H9 (cell line): ENCODE measurements around the gene CDH6. TPM values are rescaled to one million over a fixed set of nuclear protein-coding genes. Genes with fewer than 3 reads are reported as not detected.

Experiments
- DNase-seq: peaks from one replicate; pipeline ENCODE4 v3.0.0-alpha.2; 2017
- H2AFZ ChIP-seq: one replicate; pipeline ENCODE4 v1.6.1; 2013; ENCODE audit warnings: mild to moderate bottlenecking, low read length, control low read depth, moderate library complexity
- H2AK5ac ChIP-seq: 2 replicates; pipeline ENCODE4 v1.6.1; 2013; ENCODE audit warnings: low read length, control low read depth, mixed read lengths; ENCODE audit not compliant: insufficient read length
- H2BK120ac ChIP-seq: one replicate; pipeline ENCODE4 v1.6.1; 2013; ENCODE audit warnings: low read depth, mild to moderate bottlenecking, low read length, control low read depth, inconsistent platforms; ENCODE audit not compliant: poor library complexity, severe bottlenecking
- H2BK12ac ChIP-seq: 2 replicates; pipeline ENCODE4 v1.6.1; 2013; ENCODE audit warnings: low read length, control low read depth, mixed read lengths, low read depth; ENCODE audit not compliant: insufficient read length
- H2BK15ac ChIP-seq: 2 replicates; pipeline ENCODE4 v1.6.1; 2013; ENCODE audit warnings: low read depth, low read length, control low read depth
- H2BK20ac ChIP-seq: one replicate; pipeline ENCODE4 v1.6.1; 2013; ENCODE audit warnings: low read depth, mild to moderate bottlenecking, low read length, control low read depth, inconsistent platforms; ENCODE audit not compliant: poor library complexity, severe bottlenecking
- H2BK5ac ChIP-seq: 2 replicates; pipeline ENCODE4 v1.6.1; 2013; ENCODE audit warnings: low read length, control low read depth, mixed read lengths; ENCODE audit not compliant: insufficient read length
- H3K14ac ChIP-seq: 2 replicates; pipeline ENCODE4 v1.6.1; 2013; ENCODE audit warnings: low read length, control low read depth; ENCODE audit not compliant: insufficient read depth
- H3K18ac ChIP-seq: 2 replicates; pipeline ENCODE4 v1.6.1; 2013; ENCODE audit warnings: low read depth, mild to moderate bottlenecking, mixed read lengths, low read length, control low read depth; ENCODE audit not compliant: insufficient read length
- H3K23ac ChIP-seq: 2 replicates; pipeline ENCODE4 v1.6.1; 2013; ENCODE audit warnings: low read length, control low read depth, mixed read lengths, low read depth; ENCODE audit not compliant: insufficient read length
- H3K23me2 ChIP-seq: 2 replicates; pipeline ENCODE4 v1.6.1; 2013; ENCODE audit warnings: low read depth, mild to moderate bottlenecking, mixed read lengths, low read length, control low read depth; ENCODE audit not compliant: insufficient read length, poor library complexity, severe bottlenecking
- H3K27ac ChIP-seq: 2 replicates; pipeline ENCODE4 v1.5.1; 2013; ENCODE audit warnings: low read length, control low read depth, mixed read lengths, low read depth; ENCODE audit not compliant: insufficient read length
- H3K27me3 ChIP-seq: 2 replicates; pipeline ENCODE4 v1.6.1; 2013; ENCODE audit warnings: low read length, control low read depth, inconsistent platforms; ENCODE audit not compliant: insufficient read depth
- H3K4ac ChIP-seq: 2 replicates; pipeline ENCODE4 v1.6.1; 2013; ENCODE audit warnings: low read depth, mild to moderate bottlenecking, control low read depth, inconsistent platforms, low read length, moderate library complexity
- H3K4me1 ChIP-seq: 2 replicates; pipeline ENCODE4 v1.6.1; 2013; ENCODE audit warnings: low read length, control low read depth, inconsistent platforms; ENCODE audit not compliant: insufficient read depth
- H3K4me2 ChIP-seq: 2 replicates; pipeline ENCODE4 v1.6.1; 2013; ENCODE audit warnings: low read length, control low read depth, mixed read lengths; ENCODE audit not compliant: insufficient read length, insufficient read depth
- H3K56ac ChIP-seq: 2 replicates; pipeline ENCODE4 v1.6.1; 2013; ENCODE audit warnings: low read depth, mild to moderate bottlenecking, mixed read lengths, low read length, control low read depth; ENCODE audit not compliant: insufficient read length
- H3K79me1 ChIP-seq: 2 replicates; pipeline ENCODE4 v1.6.1; 2013; ENCODE audit warnings: low read depth, mild to moderate bottlenecking, moderate library complexity, low read length, control low read depth, inconsistent platforms; ENCODE audit not compliant: insufficient read depth, poor library complexity, severe bottlenecking
- H3K79me2 ChIP-seq: 2 replicates; pipeline ENCODE4 v1.6.1; 2013; ENCODE audit warnings: low read length, control low read depth, inconsistent platforms; ENCODE audit not compliant: insufficient read depth
- H3K9ac ChIP-seq: 2 replicates; pipeline ENCODE4 v1.6.1; 2013; ENCODE audit warnings: low read length, control low read depth, mixed read lengths; ENCODE audit not compliant: insufficient read length; ENCODE audit errors: extremely low read depth
- H3K9me3 ChIP-seq: one replicate; pipeline ENCODE4 v1.6.1; 2013; ENCODE audit warnings: low read depth, low read length, inconsistent platforms; ENCODE audit not compliant: control insufficient read depth
- H3T11ph ChIP-seq: one replicate; pipeline ENCODE4 v1.6.1; 2013; ENCODE audit warnings: mild to moderate bottlenecking, low read length, control low read depth, inconsistent platforms
- H4K20me1 ChIP-seq: one replicate; pipeline ENCODE4 v1.6.1; 2013; ENCODE audit not compliant: control insufficient read depth, insufficient read length, insufficient read depth
- H4K5ac ChIP-seq: 2 replicates; pipeline ENCODE4 v1.6.1; 2013; ENCODE audit warnings: low read depth, mild to moderate bottlenecking, mixed read lengths, low read length, control low read depth; ENCODE audit not compliant: insufficient read length
- H4K8ac ChIP-seq: replicated peaks from 2 replicates; pipeline ENCODE4 v1.6.1; 2013; ENCODE audit warnings: low read length, control low read depth, mixed read lengths, low read depth; ENCODE audit not compliant: insufficient read length
- H4K91ac ChIP-seq: 2 replicates; pipeline ENCODE4 v1.6.1; 2013; ENCODE audit warnings: low read depth, mild to moderate bottlenecking, moderate library complexity, mixed read lengths, low read length, control low read depth; ENCODE audit not compliant: insufficient read length
- H3K27ac Mint-ChIP-seq, 3 experiments: 2 replicates in 2 of 3; 3 replicates in 1 of 3; pipeline ENCODE4 v1.8.0; 2020 to 2021; ENCODE audit warnings: mixed read lengths in 3 of 3, mild to moderate bottlenecking in 1 of 3, moderate library complexity in 1 of 3
- H3K27me3 Mint-ChIP-seq: 2 replicates; pipeline ENCODE4 v1.8.0; 2021; ENCODE audit warnings: low read depth, mild to moderate bottlenecking, moderate library complexity, mixed read lengths
- H3K36me3 Mint-ChIP-seq, 3 experiments: 2 replicates in 2 of 3; 3 replicates in 1 of 3; pipeline ENCODE4 v1.8.0; 2020 to 2021; ENCODE audit warnings: low read depth in 3 of 3, mixed read lengths in 3 of 3; ENCODE audit not compliant: insufficient read depth in 1 of 3
- H3K4me1 Mint-ChIP-seq, 2 experiments: 2 replicates each; pipeline ENCODE4 v1.8.0; 2020; ENCODE audit warnings: mixed read lengths in 2 of 2
- H3K4me3 Mint-ChIP-seq, 2 experiments: 2 replicates in 1 of 2; 3 replicates in 1 of 2; pipeline ENCODE4 v1.8.0; 2020 to 2021; ENCODE audit warnings: mild to moderate bottlenecking in 2 of 2, mixed read lengths in 2 of 2, moderate library complexity in 1 of 2
- H3K9me3 Mint-ChIP-seq, 2 experiments: 2 replicates in 1 of 2; 3 replicates in 1 of 2; pipeline ENCODE4 v1.8.0; 2020; ENCODE audit warnings: mild to moderate bottlenecking in 2 of 2, mixed read lengths in 2 of 2, moderate library complexity in 1 of 2
- WGBS: extraction: QIAGEN DNeasy Blood & Tissue Kit; methylation state at CpG from one replicate; pipeline ENCODE4 v1.1.7; 2013; ENCODE audit warnings: missing lambda C conversion rate, low lambda C conversion rate, mixed read lengths; ENCODE audit not compliant: insufficient read length; ENCODE audit errors: extremely low coverage; 5-methylcytosine and 5-hydroxymethylcytosine counted together
- total RNA-seq: library from RNA; stranded (reverse); gene quantifications from 2 replicates; pipeline ENCODE4 v1.2.1, GENCODE V29; 2021
- TF ChIP-seq, protein P1 (sequence below): fragments of 200-600 bp; sonication (generic); conservative IDR thresholded peaks from 3 replicates; pipeline ENCODE4 v1.8.0; 2021; ENCODE audit warnings: antibody characterized with exemption, mild to moderate bottlenecking

CDH6 gene
- total RNA-seq, 1 experiment from 2014 or later: 11.7 TPM

GRCh38 chr5:31158686-31159085, 34.8 kb upstream of the CDH6 start:
- Histone ChIP-seq H3K9me3 (no peaks in the 10 kb centered on the region), H3K27me3 (no peaks in the 10 kb centered on the region), H2BK5ac (no peak overlapping the region), H3K79me2 (no peaks in the 10 kb centered on the region), H3K27ac (no peak overlapping the region), H3K56ac (no peak overlapping the region), H3K4me1 (no peaks in the 10 kb centered on the region; the same call in 1 of the 2 replicates), H3K23me2 (no peaks in the 10 kb centered on the region), H3K79me1 (no peaks in the 10 kb centered on the region), H2AK5ac (no peak overlapping the region), H3K23ac (no peak overlapping the region), H3K4me2 (no peak overlapping the region), H2AFZ (no peak overlapping the region), H2BK120ac (no peak overlapping the region), H4K91ac (no peak overlapping the region), H3T11ph (no peak overlapping the region), H3K18ac (no peak overlapping the region), H2BK12ac (no peak overlapping the region), H2BK20ac (no peak overlapping the region), H3K9ac (no peak overlapping the region), H3K14ac (no peak overlapping the region), H2BK15ac (no peak overlapping the region), H3K4ac (no peak overlapping the region), H4K5ac (no peak overlapping the region), H4K20me1 (no peaks in the 10 kb centered on the region), H4K8ac (no peak overlapping the region)
- H3K36me3 Mint-ChIP-seq: no peaks in the 10 kb centered on the region
- H3K27ac Mint-ChIP-seq: no peak overlapping the region
- H3K27me3 Mint-ChIP-seq: no peaks in the 10 kb centered on the region
- TF ChIP-seq, protein P1, sequence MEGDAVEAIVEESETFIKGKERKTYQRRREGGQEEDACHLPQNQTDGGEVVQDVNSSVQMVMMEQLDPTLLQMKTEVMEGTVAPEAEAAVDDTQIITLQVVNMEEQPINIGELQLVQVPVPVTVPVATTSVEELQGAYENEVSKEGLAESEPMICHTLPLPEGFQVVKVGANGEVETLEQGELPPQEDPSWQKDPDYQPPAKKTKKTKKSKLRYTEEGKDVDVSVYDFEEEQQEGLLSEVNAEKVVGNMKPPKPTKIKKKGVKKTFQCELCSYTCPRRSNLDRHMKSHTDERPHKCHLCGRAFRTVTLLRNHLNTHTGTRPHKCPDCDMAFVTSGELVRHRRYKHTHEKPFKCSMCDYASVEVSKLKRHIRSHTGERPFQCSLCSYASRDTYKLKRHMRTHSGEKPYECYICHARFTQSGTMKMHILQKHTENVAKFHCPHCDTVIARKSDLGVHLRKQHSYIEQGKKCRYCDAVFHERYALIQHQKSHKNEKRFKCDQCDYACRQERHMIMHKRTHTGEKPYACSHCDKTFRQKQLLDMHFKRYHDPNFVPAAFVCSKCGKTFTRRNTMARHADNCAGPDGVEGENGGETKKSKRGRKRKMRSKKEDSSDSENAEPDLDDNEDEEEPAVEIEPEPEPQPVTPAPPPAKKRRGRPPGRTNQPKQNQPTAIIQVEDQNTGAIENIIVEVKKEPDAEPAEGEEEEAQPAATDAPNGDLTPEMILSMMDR: no peak
- H3K4me1 Mint-ChIP-seq: peaks cover 21 to 35% of the 10 kb centered on the region in 2 experiments
- DNase-seq: no peak
- H3K9me3 Mint-ChIP-seq: no peaks in the 10 kb centered on the region
- no CpG with 5 or more reads among the region's 1 CpG for WGBS
- no peak overlapping the region for H3K4me3 Mint-ChIP-seq
